ENCODE measurements around the gene NFAM1.

Gene NFAM1

GRCh38 chr22:42340829-42341383 is 91.3 kb downstream of the NFAM1 start (continued):
- TF ChIP-seq, protein P1, sequence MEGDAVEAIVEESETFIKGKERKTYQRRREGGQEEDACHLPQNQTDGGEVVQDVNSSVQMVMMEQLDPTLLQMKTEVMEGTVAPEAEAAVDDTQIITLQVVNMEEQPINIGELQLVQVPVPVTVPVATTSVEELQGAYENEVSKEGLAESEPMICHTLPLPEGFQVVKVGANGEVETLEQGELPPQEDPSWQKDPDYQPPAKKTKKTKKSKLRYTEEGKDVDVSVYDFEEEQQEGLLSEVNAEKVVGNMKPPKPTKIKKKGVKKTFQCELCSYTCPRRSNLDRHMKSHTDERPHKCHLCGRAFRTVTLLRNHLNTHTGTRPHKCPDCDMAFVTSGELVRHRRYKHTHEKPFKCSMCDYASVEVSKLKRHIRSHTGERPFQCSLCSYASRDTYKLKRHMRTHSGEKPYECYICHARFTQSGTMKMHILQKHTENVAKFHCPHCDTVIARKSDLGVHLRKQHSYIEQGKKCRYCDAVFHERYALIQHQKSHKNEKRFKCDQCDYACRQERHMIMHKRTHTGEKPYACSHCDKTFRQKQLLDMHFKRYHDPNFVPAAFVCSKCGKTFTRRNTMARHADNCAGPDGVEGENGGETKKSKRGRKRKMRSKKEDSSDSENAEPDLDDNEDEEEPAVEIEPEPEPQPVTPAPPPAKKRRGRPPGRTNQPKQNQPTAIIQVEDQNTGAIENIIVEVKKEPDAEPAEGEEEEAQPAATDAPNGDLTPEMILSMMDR (tag by site-specific recombination; IDR thresholded peaks at IDR 0.05) = no peak
- TF ChIP-seq HIC1 (tag by site-specific recombination; IDR thresholded peaks at IDR 0.05) = peak; percentile 53; the same call in 1 of the 2 replicates
- no peak for TF ChIP-seq FEZF1 (tag by site-specific recombination; IDR thresholded peaks at IDR 0.05)
- no peak for TF ChIP-seq ZNF184 (tag by site-specific recombination; IDR thresholded peaks at IDR 0.05)
- no peak for TF ChIP-seq ZNF623 (tag by site-specific recombination; IDR thresholded peaks at IDR 0.05)
- TF ChIP-seq ZNF274 (IDR thresholded peaks at IDR 0.05; ENCODE audit: low read length) = no peak
- TF ChIP-seq ZNF274 (tag by site-specific recombination; IDR thresholded peaks at IDR 0.05; ENCODE audit: borderline replicate concordance) = no peak
- TF ChIP-seq ZNF670 (tag by site-specific recombination; IDR thresholded peaks at IDR 0.05; ENCODE audit: low read depth) = no peak
- no peak for TF ChIP-seq ZNF473 (tag by site-specific recombination; IDR thresholded peaks at IDR 0.05)
- 0 out of 2 replicates have a peak, but pooled peaks have one; percentile 34 for TF ChIP-seq ZNF423 (tag by site-specific recombination; IDR thresholded peaks at IDR 0.05)
- no peak for TF ChIP-seq EGR2 (tag by site-specific recombination; IDR thresholded peaks at IDR 0.05; ENCODE audit: low read depth)
- TF ChIP-seq ZNF777 (tag by site-specific recombination; IDR thresholded peaks at IDR 0.05; ENCODE audit: borderline replicate concordance) = no peak
- TF ChIP-seq ZBTB17 (tag by site-specific recombination; IDR thresholded peaks at IDR 0.05) = no peak
- peak; percentile 8; the same call in 1 of the 2 replicates for TF ChIP-seq SP2 (tag by site-specific recombination; IDR thresholded peaks at IDR 0.05)
- TF ChIP-seq SP7 (tag by site-specific recombination; IDR thresholded peaks at IDR 0.05) = peak; percentile 70
- no peak for TF ChIP-seq TRIM28 (IDR thresholded peaks at IDR 0.05; ENCODE audit: borderline replicate concordance, low read length)
- TF ChIP-seq ZNF792 (tag by site-specific recombination; IDR thresholded peaks at IDR 0.05) = no peak
- no peak for TF ChIP-seq ZNF133 (tag by site-specific recombination; IDR thresholded peaks at IDR 0.05)
- no peak for TF ChIP-seq ZNF157 (tag by site-specific recombination; IDR thresholded peaks at IDR 0.05)
- no peak for TF ChIP-seq ZNF639 (tag by site-specific recombination; IDR thresholded peaks at IDR 0.05)
- TF ChIP-seq ZNF830 (tag by site-specific recombination; IDR thresholded peaks at IDR 0.05; ENCODE audit: low read depth) = no peak
- peak; percentile 68; the same call in 1 of the 2 replicates for TF ChIP-seq ZEB2 (tag by site-specific recombination; IDR thresholded peaks at IDR 0.05)
- TF ChIP-seq ZNF837 (tag by site-specific recombination; IDR thresholded peaks at IDR 0.05) = no peak
- 0 out of 2 replicates have a peak, but pooled peaks have one; percentile 21 for TF ChIP-seq OSR2 (tag by site-specific recombination; IDR thresholded peaks at IDR 0.05)
- TF ChIP-seq, protein P2, sequence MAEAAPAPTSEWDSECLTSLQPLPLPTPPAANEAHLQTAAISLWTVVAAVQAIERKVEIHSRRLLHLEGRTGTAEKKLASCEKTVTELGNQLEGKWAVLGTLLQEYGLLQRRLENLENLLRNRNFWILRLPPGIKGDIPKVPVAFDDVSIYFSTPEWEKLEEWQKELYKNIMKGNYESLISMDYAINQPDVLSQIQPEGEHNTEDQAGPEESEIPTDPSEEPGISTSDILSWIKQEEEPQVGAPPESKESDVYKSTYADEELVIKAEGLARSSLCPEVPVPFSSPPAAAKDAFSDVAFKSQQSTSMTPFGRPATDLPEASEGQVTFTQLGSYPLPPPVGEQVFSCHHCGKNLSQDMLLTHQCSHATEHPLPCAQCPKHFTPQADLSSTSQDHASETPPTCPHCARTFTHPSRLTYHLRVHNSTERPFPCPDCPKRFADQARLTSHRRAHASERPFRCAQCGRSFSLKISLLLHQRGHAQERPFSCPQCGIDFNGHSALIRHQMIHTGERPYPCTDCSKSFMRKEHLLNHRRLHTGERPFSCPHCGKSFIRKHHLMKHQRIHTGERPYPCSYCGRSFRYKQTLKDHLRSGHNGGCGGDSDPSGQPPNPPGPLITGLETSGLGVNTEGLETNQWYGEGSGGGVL (tag by site-specific recombination; IDR thresholded peaks at IDR 0.05) = peak; percentile 77
- TF ChIP-seq ZSCAN18 (tag by site-specific recombination; IDR thresholded peaks at IDR 0.05) = no peak
- TF ChIP-seq HOXC10 (CRISPR knock-in tag; IDR thresholded peaks at IDR 0.05) = no peak
- no peak for TF ChIP-seq ZSCAN30 (tag by site-specific recombination; IDR thresholded peaks at IDR 0.05)
- no peak for TF ChIP-seq ZBTB20 (tag by site-specific recombination; IDR thresholded peaks at IDR 0.05)
- TF ChIP-seq ZNF416 (tag by site-specific recombination; IDR thresholded peaks at IDR 0.05) = no peak
- TF ChIP-seq ZNF23 (tag by site-specific recombination; IDR thresholded peaks at IDR 0.05; ENCODE audit: borderline replicate concordance) = no peak
- no peak for TF ChIP-seq ZNF596 (tag by site-specific recombination; IDR thresholded peaks at IDR 0.05)
- TF ChIP-seq ZXDB (tag by site-specific recombination; IDR thresholded peaks at IDR 0.05) = no peak
- TF ChIP-seq WT1 (tag by site-specific recombination; IDR thresholded peaks at IDR 0.05) = peak; percentile 37; the same call in 1 of the 2 replicates

Data from HEK293 (cell line).